C1 segment of cervical spinal cord (tissue), 14 donors: ENCODE results near the gene FNBP1L.
"Not testable (repeated sequence)": the region's sequence is repeated elsewhere in the genome, so short reads cannot be mapped to it uniquely, and the experiment has no call there.

Experiments
- DNase-seq, 14 donors: peaks; one replicate each; lab custom pipeline; 2025; lab: John Stamatoyannopoulos, UW

FNBP1L gene

GRCh38 chr1:93591291-93591675 is 143.4 kb downstream of the FNBP1L start:
- DNase-seq: not testable (repeated sequence)

- no peak for DNase-seq
These were observed 144.0 kb downstream of the FNBP1L start for GRCh38 chr1:93591676-93592550.

- DNase-seq: no peak
These were observed 144.6 kb downstream of the FNBP1L start for GRCh38 chr1:93592551-93592949.

DNA sequence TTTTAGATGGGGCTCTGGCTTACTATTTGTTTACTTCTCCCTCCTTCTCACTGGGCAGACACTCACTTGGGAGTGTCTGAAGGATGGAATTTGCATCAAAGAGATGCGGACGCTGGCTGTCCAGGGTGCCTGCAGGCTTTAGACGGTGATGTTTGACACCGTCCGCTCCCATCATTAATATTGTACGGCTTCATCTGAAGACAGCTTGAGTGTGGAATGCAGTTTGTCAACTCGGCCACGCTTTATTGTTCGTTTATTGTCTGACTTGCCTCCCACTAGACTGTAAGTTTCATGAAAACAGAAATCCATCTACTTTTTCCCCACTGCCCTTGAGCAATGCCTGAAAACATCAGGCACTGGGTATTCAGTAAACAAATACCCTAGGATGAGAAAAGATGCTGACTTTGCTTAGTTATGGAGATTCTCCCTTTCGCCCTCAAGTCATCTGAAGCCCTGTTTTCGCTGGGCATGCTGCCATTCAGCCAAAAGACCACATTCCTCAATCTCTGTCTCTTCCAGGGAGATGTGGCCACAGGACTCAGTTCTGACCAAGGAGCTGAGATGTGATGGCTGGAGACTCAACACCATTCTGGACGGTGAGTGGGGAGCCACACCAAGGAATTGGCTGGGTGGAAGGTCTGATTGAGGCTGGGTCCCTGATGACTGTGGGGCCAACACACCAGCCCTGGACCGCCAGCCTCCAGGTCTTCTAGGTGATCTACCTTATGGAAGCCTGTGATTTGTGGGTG is 146.1 kb downstream of the FNBP1L start:
- DNase-seq: no peak

- no peak for DNase-seq
These were observed 146.6 kb downstream of the FNBP1L start for GRCh38 chr1:93594603-93594880.

DNA sequence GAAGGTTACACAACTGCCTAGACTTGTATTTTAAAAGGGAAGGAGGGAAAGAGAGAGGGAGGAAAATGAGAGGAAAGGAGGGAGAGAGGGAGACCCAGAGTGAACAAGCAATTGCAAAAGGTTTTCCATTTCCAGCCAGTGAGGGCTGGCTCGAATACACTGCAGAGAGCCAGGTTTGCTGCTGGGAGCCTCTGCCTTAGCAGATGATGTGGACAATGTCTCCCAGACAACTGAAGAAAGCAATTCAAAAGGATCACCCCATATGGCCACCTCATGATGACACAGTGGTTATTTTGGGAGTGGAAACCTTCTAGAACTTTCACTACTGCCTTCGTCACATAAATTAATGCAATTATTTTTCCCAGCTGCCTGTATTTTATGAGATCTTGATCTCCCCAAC is 147.3 kb downstream of the FNBP1L start:
- DNase-seq: peak in 1 of 14 donors; percentile 30

- no peak for DNase-seq
These were observed 147.8 kb downstream of the FNBP1L start for GRCh38 chr1:93595743-93596142.

DNA sequence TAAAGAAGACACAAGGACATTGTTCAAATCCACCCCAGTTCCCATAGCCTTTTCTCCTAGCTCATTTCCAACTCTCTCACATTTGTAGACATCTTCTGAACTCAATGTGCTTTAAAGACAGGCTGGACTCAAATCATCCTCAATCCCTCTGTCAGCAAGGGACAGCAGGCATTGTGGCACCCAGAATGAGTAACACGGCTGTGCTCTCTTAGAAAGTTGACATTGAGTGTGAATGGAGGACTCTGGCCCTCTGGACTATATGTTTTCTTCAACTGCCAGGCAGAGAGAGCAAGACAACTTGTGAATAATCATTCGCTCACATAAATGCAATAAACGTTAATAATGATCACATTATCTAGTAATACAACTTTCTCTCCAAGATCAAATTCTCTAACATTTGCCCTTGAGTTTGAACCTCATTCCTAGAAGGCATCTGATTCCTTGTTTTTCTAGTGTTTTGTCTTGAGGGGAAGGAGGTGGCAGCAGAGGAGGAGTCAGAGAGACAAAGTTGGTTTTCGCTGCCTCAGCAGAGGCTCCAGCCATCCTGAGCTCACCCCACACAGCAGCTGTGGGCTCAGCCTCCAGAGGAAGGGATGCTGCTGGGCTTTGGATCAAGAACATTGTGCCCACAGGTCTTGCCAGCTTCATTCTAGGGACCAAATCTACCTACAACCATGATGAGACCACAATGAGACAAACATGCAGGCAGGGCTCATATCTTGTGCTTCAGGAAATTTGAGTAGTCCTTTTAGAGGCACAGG is 148.6 kb downstream of the FNBP1L start:
- no peak for DNase-seq

DNA sequence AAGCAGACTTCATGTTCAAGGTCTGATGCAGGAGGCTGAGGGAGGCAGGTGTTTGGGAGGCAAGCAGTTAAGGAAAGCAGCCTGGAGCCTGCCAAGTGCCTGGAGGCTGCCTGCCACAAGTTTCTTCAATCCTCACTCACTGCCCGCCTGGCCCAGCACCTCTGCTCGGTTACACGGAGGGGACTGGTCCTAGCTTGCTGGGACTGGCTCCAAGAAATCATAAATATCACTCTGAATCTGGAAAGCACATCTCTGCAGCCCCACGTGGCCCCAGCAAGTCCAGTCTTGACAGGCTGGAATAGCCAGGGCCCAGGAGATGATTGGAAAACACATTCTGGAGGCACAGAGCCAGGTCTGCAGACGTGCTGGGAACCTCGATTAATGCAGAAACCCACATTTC is 149.8 kb downstream of the FNBP1L start:
- peak in 5 of 14 donors; percentile 15 to 39 (median 25) for DNase-seq

DNA sequence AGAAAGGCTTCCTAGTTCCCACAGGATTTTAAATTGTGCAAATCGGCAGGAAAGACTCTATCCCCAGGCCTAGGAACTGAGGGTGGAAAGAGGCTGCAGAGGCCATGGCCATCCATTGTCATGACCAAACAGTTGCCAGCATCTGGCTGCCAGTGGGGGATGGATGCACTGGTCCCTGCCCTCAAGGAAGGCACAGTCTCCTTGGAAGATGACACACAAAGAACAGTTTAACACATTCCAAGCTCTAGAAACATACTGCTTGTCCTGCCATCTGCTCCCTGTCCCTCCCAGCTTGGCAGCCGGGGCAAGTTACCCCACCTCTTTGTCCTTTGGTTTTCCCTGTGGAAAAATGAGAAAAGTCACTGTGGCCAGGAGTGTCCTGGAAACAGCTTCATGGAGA is 150.5 kb downstream of the FNBP1L start:
- DNase-seq: no peak

GRCh38 chr1:93598861-93599439 is 151.0 kb downstream of the FNBP1L start:
- DNase-seq: no peak

DNA sequence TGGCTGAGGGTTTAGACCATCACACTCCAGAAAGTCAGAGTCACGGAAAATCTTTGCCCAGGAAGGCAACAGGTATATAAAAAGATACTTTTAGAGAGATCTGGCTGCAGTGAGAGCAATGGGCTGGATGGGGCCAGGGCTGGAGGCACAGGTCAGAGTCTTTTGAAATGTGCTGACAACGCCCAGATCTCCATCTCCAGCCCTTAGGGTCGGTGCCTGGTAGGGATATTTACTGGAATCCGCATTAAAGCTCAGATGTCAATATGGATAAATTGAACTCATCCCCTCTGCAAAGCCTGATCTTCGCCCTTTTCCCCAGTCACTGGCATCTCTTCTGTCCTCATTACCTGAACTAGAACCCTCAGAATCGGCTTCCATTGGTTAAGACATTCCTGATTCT is 151.6 kb downstream of the FNBP1L start:
- DNase-seq: no peak

- DNase-seq: no peak
These were observed 152.7 kb downstream of the FNBP1L start for GRCh38 chr1:93600663-93601062.

DNA sequence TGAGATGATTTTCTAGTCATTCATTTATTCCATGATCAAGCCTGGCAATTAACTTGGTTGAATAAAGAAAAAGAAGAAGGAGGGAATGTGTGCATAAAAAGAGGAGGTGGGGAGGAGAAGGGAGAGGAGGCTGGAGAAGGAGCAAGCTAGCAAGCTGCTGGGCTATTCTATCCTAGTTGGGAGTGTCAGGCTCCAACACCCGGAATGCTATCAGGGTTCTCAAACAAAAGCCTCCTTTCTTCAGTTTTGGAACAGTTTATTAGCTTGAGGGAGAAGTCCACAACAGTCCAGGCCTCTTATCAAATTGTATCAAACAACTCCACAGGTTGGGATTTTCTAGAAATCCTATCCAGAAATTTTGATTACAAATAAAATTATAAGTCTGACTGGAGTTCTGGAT is 153.8 kb downstream of the FNBP1L start:
- DNase-seq: no peak

GRCh38 chr1:93602101-93602500 is 154.2 kb downstream of the FNBP1L start:
- no peak for DNase-seq

DNA sequence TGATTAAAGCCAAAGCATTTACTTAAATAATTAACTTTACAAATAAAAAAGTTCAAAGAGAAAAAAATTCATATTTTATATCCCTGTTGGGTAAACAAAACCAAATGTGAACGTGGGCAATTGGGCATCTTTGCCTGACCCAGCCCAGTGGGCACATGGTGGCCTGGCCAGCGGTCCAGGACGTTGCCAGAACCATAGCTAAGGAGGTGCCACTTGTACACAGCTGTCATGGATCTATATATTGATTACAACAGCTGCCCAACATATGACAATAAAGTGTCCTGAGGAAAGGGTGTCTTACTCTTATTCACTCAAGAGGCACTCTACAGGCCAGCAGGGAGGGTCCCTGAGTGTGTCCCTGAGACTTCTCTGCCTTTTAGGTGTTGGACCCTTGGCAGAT is 155.2 kb downstream of the FNBP1L start:
- no peak for DNase-seq

DNA sequence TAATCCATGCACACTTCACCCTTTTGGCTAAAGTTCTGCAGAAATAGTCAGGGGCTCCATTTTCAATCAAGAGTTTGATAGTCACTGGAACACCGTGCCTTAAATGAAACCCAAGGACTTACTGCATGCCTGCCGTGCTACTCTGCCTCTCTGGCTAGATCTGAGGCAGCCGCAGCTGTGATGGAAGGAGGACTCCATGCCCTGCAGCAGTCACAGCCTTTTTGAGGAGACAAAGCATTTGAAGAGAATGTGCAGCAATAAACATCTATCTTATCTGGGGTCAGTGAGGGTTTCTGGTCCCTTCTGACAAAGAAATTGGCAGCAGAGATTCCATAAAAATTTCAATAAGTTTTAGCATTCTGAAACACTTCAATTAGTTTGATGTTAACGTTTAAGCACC is 155.7 kb downstream of the FNBP1L start:
- no peak for DNase-seq
